DMS 273 (cell line): Measurements from ENCODE around the gene PYROXD2.

Experiments used
- DNase-seq: peaks from one replicate; lab custom pipeline; 2025; ENCODE audit not compliant: unreplicated experiment; lab: John Stamatoyannopoulos, UW

Gene PYROXD2

GRCh38 chr10:98416606-98417388 is 1.8 kb upstream of the PYROXD2 start:
- DNase-seq = no peak

- DNase-seq = peak; percentile 26
Measured at GRCh38 chr10:98415731-98416119, 743 bp upstream of the PYROXD2 start.

- DNase-seq = peak; percentile 42
Measured at GRCh38 chr10:98414578-98414931, 427 bp downstream of the PYROXD2 start.

DNA sequence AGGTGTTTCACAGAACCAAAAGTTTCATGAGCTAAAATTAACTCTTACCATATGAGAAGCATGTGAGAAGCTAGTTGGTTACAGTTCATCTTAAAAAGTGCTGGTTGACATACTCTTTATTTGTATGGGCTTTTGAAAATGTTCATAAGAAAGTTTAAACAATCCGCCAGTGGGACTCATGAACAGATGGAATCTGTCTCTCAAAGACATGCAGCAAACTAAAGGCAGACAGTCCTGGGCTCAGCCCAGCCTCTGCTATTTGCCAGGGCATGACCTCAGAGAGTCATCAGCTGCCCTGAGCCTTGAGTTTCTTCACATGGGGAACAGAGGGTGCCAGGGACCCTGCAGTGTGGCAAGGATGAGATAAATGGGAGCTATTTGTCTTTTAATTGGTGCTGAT is 3.2 kb downstream of the PYROXD2 start:
- DNase-seq = no peak

- DNase-seq = no peak
Measured at GRCh38 chr10:98411166-98411565, 3.8 kb downstream of the PYROXD2 start.

GRCh38 chr10:98410759-98411158 is 4.2 kb downstream of the PYROXD2 start:
- DNase-seq = no peak

DNA sequence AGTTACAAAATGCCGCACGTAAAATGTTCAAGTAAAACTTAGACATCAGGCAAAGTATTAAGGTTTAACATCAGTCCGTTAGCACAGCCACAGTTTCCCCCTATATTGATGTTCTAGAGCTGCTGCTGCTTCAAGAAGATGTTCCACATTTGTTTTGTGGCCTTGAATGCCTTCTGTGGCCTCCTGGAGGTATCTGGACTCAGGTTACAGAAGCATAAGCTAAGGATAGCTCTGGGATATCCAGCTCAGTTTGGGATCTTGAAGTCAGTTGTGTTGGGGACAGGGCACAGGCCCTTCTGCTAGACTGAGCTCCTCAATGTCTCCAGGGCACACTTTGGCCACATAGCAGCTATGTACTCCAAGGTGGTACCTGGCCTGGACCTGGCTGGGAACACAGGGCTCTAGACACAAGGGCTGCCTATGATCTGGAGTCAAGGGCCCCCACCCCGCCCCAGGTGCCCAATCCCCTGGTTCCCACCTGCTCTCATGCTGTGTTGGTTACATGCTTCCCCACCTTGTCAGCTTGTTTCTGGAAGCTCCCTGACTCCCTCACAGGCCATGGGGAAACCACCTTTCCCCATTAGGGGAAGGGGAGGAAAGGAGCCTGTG is 4.7 kb downstream of the PYROXD2 start:
- DNase-seq = no peak

GRCh38 chr10:98408799-98409198 is 6.2 kb downstream of the PYROXD2 start:
- DNase-seq = no peak

DNA sequence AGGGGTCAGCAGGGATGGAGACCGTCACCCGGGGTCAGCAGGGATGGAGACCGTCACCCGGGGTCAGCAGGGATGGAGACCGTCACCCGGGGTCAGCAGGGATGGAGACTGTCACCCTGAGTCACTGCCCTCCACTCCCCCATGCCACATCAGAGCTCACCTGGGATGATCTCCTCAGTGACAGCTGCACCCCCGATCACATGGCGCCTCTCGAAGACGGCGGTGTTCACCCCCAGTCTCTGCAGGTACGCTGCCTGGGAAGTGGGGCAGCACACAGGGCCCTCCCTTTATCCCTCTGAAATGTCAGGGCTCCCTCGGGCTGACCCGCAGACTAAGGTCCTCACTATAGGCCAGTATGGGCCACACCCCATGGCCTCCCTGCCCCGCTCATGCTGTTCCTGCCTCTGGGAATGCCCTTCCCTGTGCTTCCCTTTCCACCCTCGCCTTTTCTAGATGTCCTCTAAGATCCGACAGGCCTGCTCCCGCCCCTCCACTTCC is 7.2 kb downstream of the PYROXD2 start:
- no peak for DNase-seq

DNA sequence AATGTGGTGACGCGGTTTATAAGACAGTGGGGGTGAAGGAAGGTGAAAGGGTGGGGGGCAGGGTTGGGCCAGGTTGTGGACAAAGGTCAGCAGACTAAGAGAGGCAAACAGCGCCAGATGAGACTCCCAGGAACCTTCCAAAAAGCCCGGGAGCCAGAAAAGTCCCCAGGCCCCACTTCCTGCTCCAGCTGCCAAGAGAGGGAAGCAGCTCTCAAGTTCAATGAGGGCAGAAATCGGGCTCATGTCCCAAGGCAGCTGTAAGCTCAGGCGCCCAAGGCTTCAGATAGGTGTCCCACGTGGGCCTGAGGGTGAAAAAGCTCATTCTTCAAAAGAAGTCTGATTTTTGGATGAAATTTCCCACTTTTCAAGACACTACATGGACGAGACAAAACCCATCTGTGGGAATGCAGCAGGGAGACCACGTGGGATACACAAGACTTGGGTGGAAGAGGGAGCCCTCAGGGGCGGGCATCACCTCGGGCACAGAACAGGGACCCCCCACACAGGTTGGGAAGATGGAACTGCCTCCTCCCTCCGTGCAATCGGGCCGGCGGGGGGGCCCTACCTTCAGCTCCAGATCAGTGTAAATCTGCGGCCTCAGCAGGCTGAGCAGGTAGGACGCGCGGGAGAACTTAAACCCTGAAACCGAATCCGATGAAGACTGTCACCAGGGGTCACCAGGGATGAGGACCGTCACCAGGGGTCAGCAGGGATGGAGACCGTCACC is 7.8 kb downstream of the PYROXD2 start:
- peak; percentile 5 for DNase-seq

- DNase-seq = no peak
Measured at GRCh38 chr10:98405422-98405821, 9.6 kb downstream of the PYROXD2 start.

- DNase-seq = no peak
Measured at GRCh38 chr10:98404571-98405359, 10.2 kb downstream of the PYROXD2 start.

- DNase-seq = no peak
Measured at GRCh38 chr10:98403812-98404504, 11.0 kb downstream of the PYROXD2 start.

DNA sequence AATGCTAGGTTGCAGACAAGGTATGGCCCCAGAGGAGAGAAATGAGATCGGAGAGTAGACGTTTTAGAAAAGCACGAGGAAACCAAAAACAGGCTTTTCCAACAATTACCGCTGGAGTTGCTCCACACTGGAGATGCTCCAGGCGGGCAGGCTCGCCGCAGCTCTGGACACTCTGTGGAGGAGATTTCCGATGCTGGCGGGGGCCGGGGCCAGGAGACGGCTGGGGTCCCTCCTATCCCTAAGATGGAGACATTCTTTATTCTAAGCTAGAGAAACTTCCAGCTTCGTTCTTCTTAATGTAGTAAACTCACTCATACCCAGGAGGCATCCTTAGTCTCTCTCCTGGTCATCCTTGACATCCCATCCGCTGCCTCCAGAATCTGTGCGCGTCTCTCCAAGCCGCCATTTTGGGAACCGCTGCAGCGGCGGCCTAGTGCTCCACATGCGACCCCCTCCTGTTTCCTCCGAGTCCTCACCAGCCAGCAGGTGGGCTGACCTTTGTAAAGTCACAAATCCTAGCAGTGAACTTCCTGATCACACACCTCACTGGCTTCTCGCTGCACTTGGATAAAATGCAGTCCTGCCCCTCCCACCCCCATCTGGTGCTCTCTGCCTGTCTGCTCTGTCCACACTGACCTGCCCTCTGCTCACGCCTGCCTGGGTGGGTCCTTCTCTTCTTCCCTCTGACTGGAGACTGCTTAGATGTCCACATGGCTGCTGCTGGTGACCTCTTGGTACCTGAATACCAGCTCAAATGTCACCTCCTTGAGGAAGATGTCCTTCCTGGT is 11.9 kb downstream of the PYROXD2 start:
- DNase-seq = no peak

GRCh38 chr10:98402478-98402877 is 12.5 kb downstream of the PYROXD2 start:
- no peak for DNase-seq

- no peak for DNase-seq
Measured at GRCh38 chr10:98400482-98400881, 14.5 kb downstream of the PYROXD2 start.

GRCh38 chr10:98399784-98400183 is 15.2 kb downstream of the PYROXD2 start:
- no peak for DNase-seq

DNA sequence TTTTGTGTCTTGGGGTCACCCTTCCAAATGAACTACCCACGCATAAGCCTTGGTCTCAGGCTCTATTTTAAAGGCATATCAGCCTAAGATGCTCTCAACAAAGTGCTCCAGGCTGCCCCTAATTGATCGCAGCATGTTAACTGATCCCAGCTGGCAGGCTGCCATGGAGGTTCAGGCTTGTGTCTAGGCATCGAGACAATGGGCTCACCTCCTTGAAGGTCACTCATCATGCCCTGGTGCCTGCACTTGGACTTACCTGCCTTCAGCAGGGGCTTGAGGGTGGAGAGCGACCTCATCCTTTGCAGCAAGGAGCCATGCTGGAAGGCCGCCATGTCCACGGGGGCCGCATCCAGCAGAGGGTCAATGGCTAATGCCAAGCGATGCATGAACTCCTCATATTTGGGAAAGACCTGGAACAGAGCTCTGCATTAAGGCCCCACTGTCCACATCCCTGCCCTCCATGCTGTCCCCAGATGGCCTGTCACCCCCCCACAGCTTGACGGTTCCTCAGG is 17.8 kb downstream of the PYROXD2 start:
- no peak for DNase-seq
